Left lung (tissue), 10 donors: ENCODE measurements around the gene DIP2A. TPM values are rescaled to one million over a fixed set of nuclear protein-coding genes. Genes with fewer than 3 reads are reported as not detected.

Experiments
- ATAC-seq: fragments of 200-7000 bp; cut with Tn5 transposase; one replicate; pipeline ENCODE4 v1.9.1; 2020; ENCODE audit warnings: moderate library complexity
- DNase-seq, 4 donors: peaks; one replicate each; pipeline ENCODE4 v3.0.0-alpha.2; 2013 to 2020
- H3K27ac ChIP-seq, 2 donors: fragments of 200-600 bp; sonication (generic) in 1 of 2; one replicate each; pipeline versions ENCODE4 v1.5.0 to v1.8.0; 2020 to 2021
- H3K27me3 ChIP-seq, 2 donors: fragments of 200-600 bp; sonication (generic) in 1 of 2; one replicate each; pipeline versions ENCODE4 v1.5.0 to v1.8.0; 2020 to 2021
- H3K36me3 ChIP-seq, 2 donors: fragments of 200-600 bp; sonication (generic) in 1 of 2; one replicate each; pipeline versions ENCODE4 v1.5.0 to v1.8.0; 2020 to 2021
- H3K4me1 ChIP-seq, 2 donors: fragments of 200-600 bp; one replicate each; pipeline ENCODE4 v1.8.0; 2021
- H3K4me3 ChIP-seq, 2 donors: fragments of 200-600 bp; sonication (generic) in 1 of 2; one replicate each; pipeline versions ENCODE4 v1.5.0 to v1.8.0; 2020 to 2021; ENCODE audit warnings: mild to moderate bottlenecking in 1 of 2
- H3K9me3 ChIP-seq, 2 donors: fragments of 200-600 bp; sonication (generic) in 1 of 2; one replicate each; pipeline versions ENCODE4 v1.5.0 to v1.8.0; 2020 to 2021
- CTCF ChIP-seq, 2 donors: fragments of 200-600 bp; sonication (generic) in 1 of 2; IDR thresholded peaks; one replicate each; pipeline versions ENCODE4 v1.5.0 to v1.8.0; 2021; ENCODE audit warnings: antibody characterized with exemption in 2 of 2
- intact Hi-C, 2 donors: fragments of 100-400 bp; cut with DNase I; formaldehyde crosslinking; loops; one replicate each; pipeline versions ENCODE4 v1.11.2 to v1.14.2; 2022
- polyA plus RNA-seq, 6 donors: library from polyadenylated mRNA; unstranded; fragments of 120-200 nt; gene quantifications; one replicate each; pipeline ENCODE4 v1.2.1, GENCODE V29; 2013; ENCODE audit not compliant: insufficient read length in 6 of 6
- total RNA-seq, 2 donors: library from RNA; stranded (reverse); fragmentation: NEBNext Ultra II Directional; extraction: Animal tissue kit (Norgen Biotek cat#: 25700); gene quantifications; one replicate each; pipeline ENCODE4 v1.2.1, GENCODE V29; 2021
- donor health status: DM: no; HTN: yes; CAD: no.
- donor health status: DM: no; HTN: no; CAD: no.

The DIP2A gene
- total and polyA plus RNA-seq, 8 donors = 31.5 to 75.3 (median 62.6) TPM

GRCh38 chr21:46421756-46422555 lies 36.7 kb upstream of the DIP2A start:
- no peak overlapping the region for H3K27ac ChIP-seq
- no peak overlapping the region for H3K4me3 ChIP-seq
- no peaks in the 10 kb centered on the region for H3K4me1 ChIP-seq
- DNase-seq (peak in 1 of 4 donors; percentile 67), ATAC-seq (no peak)
- no peaks in the 10 kb centered on the region for H3K9me3 ChIP-seq
- no peaks in the 10 kb centered on the region for H3K27me3 ChIP-seq
- H3K36me3 ChIP-seq = peaks cover 0 to 80% of the 10 kb centered on the region in 2 donors
- TF ChIP-seq CTCF (IDR thresholded peaks at IDR 0.05) = no peak
- intact Hi-C loops = no loop called here

DNA sequence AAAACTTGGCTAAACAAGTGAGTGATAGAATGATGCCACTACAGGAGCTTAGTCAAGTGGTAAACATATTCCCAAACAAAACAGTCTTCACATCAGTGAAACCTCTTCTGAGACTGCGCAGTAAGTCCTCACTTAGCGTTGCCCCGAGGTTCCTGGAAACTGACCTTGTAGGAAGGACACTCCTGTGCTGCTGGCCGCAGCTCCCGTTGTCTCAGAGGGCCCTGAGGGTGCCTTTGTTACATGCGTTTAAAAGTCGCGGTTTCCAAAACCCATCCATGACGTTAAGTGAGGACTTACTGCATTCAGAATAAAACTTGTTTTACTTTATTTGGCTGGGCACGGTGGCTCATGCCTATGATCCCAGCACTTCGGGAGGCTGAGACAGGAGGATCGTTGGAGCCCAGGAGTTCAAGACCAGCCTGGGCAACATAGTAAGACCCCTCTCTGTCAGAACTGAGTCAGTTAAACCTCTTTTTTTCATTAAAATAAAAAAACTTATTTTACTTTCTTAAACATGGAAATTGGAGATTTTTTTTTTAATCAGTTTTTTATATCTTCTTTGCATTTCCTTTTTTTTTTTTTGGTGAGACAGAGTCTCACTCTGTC lies 36.0 kb upstream of the DIP2A start:
- H3K4me1 ChIP-seq = no peaks in the 10 kb centered on the region
- no peaks in the 10 kb centered on the region for H3K9me3 ChIP-seq
- no peak for ATAC-seq
- no peak overlapping the region for H3K4me3 ChIP-seq
- intact Hi-C loops = no loop called here
- no peaks in the 10 kb centered on the region for H3K27me3 ChIP-seq
- no peak overlapping the region for H3K27ac ChIP-seq
- DNase-seq = peak in 1 of 4 donors; percentile 44
- no peak for TF ChIP-seq CTCF (IDR thresholded peaks at IDR 0.05)
- H3K36me3 ChIP-seq = peaks cover 0 to 80% of the 10 kb centered on the region in 2 donors

DNA sequence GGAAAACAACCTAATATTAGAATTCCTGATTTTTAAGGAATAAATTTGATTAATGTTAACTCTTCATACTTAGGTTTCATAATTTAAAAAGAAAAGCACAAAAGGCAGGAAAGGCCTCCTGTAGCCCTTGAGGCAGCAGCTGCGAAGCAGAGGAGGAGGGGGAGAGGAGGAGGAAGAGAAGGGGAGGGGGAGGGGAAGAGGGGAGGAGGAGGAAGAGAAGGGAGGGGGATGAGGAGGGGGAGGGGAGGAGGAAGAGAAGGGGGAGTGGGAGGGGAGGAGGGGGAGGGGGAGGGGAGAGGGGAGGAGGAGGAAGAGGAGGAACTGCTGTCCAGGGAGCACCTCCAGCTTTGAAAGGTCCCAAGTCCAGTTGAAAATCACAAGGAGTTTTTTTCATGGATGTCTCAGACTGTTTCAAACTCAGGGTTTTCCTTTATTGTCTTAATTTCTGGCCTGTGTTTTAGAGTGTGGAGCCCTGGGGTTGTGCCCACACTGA lies 35.1 kb upstream of the DIP2A start:
- Histone ChIP-seq H3K4me3 (no peak overlapping the region), H3K27me3 (no peaks in the 10 kb centered on the region), H3K4me1 (no peaks in the 10 kb centered on the region), H3K36me3 (peaks cover 0 to 81% of the 10 kb centered on the region in 2 donors), H3K27ac (no peak overlapping the region), H3K9me3 (no peaks in the 10 kb centered on the region)
- no peak for DNase-seq
- intact Hi-C loops = no loop called here
- no peak for ATAC-seq
- no peak for TF ChIP-seq CTCF (IDR thresholded peaks at IDR 0.05)

DNA sequence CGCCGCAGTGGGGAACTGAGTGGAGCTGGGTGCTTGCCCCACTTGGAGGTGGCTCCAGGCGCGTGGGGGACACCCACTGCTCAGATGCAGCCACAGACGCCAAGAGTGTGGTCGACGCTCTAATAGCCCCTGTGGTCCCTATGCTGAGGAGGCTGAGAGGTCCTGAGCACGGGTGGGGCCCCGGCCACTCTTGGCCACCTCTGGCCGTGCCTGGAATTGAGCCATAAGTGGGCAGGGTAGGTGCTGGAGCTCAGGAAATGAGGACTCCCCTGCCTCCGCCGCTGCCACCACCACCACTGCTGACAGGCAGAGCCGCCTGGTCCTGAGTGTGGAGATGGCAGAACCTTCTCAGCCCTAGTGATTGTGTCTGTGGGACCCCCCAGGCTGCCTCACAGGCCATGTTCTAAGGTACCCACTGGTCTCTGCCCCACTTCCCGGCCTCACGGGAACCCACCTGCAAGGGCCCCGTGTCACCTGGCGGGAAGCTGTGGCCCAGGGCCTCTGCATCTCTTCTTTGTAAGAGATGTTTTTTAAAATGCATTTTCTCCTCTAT lies 34.6 kb upstream of the DIP2A start:
- H3K27me3 ChIP-seq = no peaks in the 10 kb centered on the region
- no peak overlapping the region for H3K27ac ChIP-seq
- DNase-seq (peak in 1 of 4 donors; percentile 67), ATAC-seq (no peak)
- no peak overlapping the region for H3K4me3 ChIP-seq
- H3K36me3 ChIP-seq = peaks cover 0 to 82% of the 10 kb centered on the region in 2 donors
- no peaks in the 10 kb centered on the region for H3K4me1 ChIP-seq
- no peak for TF ChIP-seq CTCF (IDR thresholded peaks at IDR 0.05)
- H3K9me3 ChIP-seq = no peaks in the 10 kb centered on the region
- intact Hi-C loops = no loop called here

DNA sequence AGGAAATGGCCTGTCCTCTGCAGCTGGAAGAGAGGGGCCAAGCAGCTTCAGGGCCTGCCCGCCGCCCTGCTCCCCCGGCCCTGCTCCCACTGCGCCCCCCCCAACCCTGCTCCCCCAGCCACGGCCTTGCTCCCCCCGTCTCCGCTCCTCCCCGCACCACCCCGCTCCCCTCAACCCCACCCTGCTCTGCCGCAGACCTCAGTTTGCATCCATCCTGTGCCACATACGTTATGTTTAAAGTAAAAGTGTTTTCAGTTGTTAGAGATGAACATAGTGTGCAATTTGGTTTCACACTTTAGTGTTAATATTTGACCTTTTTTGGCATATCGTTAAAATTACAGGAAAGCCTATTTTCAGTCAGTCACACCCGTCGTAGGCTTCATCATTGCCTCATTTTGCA lies 34.1 kb upstream of the DIP2A start:
- peaks cover 0 to 80% of the 10 kb centered on the region in 2 donors for H3K36me3 ChIP-seq
- H3K27ac ChIP-seq = peak overlapping the region in 1 of 2 donors; percentile 18

More for the DNA sequence above, 34.1 kb upstream of the DIP2A start:
- Histone ChIP-seq H3K4me1 (no peaks in the 10 kb centered on the region), H3K4me3 (no peak overlapping the region), H3K27me3 (no peaks in the 10 kb centered on the region), H3K9me3 (no peaks in the 10 kb centered on the region)
- intact Hi-C loops = no loop called here
- no peak for ATAC-seq
- peak in 1 of 4 donors; percentile 30 for DNase-seq
- no peak for TF ChIP-seq CTCF (IDR thresholded peaks at IDR 0.05)
